Neutrophil (primary cell): ENCODE measurements around the gene RBM15.

Experiments
- H3K27ac ChIP-seq: fragments of 200-600 bp; sonication (generic); 2 replicates; pipeline ENCODE4 v1.5.1; 2016; ENCODE audit warnings: mild to moderate bottlenecking, moderate library complexity
- H3K27me3 ChIP-seq: fragments of 200-600 bp; sonication (generic); 2 replicates; pipeline ENCODE4 v1.6.0; 2016; ENCODE audit warnings: mild to moderate bottlenecking
- H3K36me3 ChIP-seq: fragments of 200-600 bp; sonication (generic); 2 replicates; pipeline ENCODE4 v1.5.1; 2017
- H3K4me1 ChIP-seq, 2 experiments: fragments of 200-600 bp in 1 of 2; sonication (generic) in 1 of 2; 1 replicate in 1 of 2; 2 replicates in 1 of 2; pipeline versions ENCODE4 v1.5.1 to v1.6.1; 2013 to 2016; ENCODE audit warnings: low read depth in 1 of 2, low read length in 1 of 2, mild to moderate bottlenecking in 1 of 2, moderate library complexity in 1 of 2; ENCODE audit not compliant: control insufficient read depth in 1 of 2, insufficient read depth in 1 of 2
- H3K4me3 ChIP-seq, 2 experiments: fragments of 200-600 bp in 1 of 2; sonication (generic) in 1 of 2; 1 replicate in 1 of 2; 2 replicates in 1 of 2; pipeline ENCODE4 v1.5.1; 2013 to 2016; ENCODE audit warnings: low read depth in 1 of 2, low read length in 1 of 2, mild to moderate bottlenecking in 1 of 2, moderate library complexity in 1 of 2
- H3K9me3 ChIP-seq: fragments of 200-600 bp; sonication (generic); 2 replicates; pipeline ENCODE4 v1.5.1; 2016
- TF ChIP-seq, protein P1 (sequence below): fragments of 200-600 bp; sonication (generic); IDR thresholded peaks from 2 replicates; pipeline ENCODE4 v1.5.1; 2016; ENCODE audit warnings: antibody characterized with exemption

Gene RBM15

DNA sequence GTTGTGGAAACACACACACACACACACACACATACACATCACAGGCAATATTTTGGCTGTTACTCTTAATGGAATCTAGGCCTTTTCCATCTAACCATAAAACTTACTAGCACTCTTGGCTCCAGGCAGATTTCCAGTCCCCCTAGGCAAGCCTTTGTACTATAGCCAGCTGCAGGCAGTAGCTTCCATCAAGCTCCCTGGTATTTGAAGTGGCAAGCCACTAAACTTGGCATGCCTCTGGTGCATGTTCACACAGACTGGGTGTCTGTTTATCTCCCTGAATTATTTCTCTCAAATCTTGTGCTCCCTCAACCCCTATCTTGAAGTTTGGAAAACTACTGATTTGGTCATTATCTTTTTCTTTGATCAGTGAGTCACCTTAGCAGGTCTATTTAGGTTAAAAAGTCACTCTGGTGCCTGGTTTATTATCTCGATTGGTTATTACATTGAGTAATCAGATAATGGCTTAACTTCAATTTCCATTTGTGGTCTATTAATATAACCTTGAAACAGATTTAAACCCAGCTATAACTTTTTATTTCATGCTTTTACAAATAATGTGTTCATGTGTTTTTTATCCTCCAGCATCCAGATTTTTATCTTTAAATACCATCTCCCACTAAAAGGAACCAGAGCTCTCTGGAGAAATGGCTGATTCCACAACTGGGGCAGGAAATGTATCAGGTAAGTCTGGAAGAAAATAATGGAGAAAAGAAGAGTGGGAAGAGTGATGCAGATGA lies 2.7 kb upstream of the RBM15 start:
- H3K36me3 ChIP-seq, result peaks cover 9% of the 10 kb centered on the region
- H3K4me1 ChIP-seq, result peaks cover 29% of the 10 kb centered on the region in 2 experiments
- H3K9me3 ChIP-seq, result no peaks in the 10 kb centered on the region
- no peak overlapping the region for H3K4me3 ChIP-seq
- H3K27me3 ChIP-seq, result no peaks in the 10 kb centered on the region
- TF ChIP-seq, protein P1, sequence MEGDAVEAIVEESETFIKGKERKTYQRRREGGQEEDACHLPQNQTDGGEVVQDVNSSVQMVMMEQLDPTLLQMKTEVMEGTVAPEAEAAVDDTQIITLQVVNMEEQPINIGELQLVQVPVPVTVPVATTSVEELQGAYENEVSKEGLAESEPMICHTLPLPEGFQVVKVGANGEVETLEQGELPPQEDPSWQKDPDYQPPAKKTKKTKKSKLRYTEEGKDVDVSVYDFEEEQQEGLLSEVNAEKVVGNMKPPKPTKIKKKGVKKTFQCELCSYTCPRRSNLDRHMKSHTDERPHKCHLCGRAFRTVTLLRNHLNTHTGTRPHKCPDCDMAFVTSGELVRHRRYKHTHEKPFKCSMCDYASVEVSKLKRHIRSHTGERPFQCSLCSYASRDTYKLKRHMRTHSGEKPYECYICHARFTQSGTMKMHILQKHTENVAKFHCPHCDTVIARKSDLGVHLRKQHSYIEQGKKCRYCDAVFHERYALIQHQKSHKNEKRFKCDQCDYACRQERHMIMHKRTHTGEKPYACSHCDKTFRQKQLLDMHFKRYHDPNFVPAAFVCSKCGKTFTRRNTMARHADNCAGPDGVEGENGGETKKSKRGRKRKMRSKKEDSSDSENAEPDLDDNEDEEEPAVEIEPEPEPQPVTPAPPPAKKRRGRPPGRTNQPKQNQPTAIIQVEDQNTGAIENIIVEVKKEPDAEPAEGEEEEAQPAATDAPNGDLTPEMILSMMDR, result no peak
- peak overlapping the region; percentile 92 for H3K27ac ChIP-seq

DNA sequence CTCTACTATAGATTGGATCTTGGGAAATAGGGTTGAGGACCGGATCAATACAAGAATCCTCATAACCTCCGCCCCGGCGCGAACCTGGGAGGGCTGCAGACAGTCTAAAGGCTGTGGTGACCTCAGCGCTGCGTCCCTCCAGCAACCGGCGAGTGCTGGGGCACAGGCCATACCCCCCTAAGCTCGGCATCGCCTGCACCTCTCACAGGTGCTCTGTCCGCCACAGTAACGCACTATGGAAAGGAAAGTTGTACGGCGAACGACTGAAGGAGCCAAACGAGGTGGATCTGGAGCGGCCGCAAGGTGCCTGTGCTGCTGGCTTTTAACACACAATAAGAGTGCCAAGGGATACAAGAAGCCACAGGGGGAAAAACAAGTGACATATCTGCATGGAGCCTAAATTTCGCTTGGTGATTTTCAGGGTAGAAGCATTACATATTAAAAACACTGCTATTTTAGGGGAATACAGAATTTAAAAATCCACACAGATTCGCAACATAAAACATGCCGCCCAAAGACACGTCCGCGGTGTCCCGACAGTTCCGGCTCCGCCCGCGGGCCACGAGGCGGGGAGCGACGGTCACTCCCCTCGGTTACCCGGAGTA lies 1.4 kb upstream of the RBM15 start:
- Histone ChIP-seq H3K9me3 (no peaks in the 10 kb centered on the region), H3K27me3 (no peaks in the 10 kb centered on the region), H3K4me1 (peaks cover 39 to 42% of the 10 kb centered on the region in 2 experiments), H3K27ac (peak overlapping the region; percentile 92), H3K4me3 (peak overlapping the region; percentile 91 to 99), H3K36me3 (peaks cover 16% of the 10 kb centered on the region)
- TF ChIP-seq, protein P1, result no peak

DNA sequence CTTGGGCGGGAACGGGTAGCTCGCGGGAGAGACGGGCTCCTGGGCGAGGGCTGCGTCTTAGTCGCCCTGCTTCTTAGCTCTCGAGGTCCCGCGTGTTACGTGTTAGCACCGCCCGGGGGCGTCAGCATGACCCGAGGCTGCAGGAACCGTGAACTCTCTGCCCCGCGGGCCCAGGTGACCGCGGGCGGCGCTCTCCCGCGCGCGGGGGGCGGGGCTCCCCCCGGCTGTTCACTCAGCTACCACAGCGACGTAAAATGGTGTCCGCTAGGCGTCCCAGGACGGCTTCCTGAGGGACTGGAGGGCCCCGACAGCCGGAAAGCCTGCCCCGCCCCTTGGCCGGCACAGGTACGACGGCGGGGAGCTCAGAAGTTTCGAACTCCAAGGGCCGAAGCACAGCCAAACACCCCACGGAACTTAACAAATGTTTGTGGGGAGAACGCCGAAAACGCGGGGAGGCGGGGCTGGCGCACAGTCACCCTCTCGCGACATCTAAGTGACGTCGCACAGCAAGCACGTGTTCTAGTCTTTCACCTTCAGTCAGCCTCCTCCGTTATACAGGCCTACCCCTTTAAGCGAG lies 780 bp upstream of the RBM15 start:
- peaks cover 16% of the 10 kb centered on the region for H3K36me3 ChIP-seq
- no peaks in the 10 kb centered on the region for H3K9me3 ChIP-seq
- peak overlapping the region; percentile 91 to 99 for H3K4me3 ChIP-seq
- peaks cover 41 to 44% of the 10 kb centered on the region in 2 experiments for H3K4me1 ChIP-seq
- TF ChIP-seq, protein P1, result peak; percentile 87
- no peaks in the 10 kb centered on the region for H3K27me3 ChIP-seq
- peak overlapping the region; percentile 92 for H3K27ac ChIP-seq

DNA sequence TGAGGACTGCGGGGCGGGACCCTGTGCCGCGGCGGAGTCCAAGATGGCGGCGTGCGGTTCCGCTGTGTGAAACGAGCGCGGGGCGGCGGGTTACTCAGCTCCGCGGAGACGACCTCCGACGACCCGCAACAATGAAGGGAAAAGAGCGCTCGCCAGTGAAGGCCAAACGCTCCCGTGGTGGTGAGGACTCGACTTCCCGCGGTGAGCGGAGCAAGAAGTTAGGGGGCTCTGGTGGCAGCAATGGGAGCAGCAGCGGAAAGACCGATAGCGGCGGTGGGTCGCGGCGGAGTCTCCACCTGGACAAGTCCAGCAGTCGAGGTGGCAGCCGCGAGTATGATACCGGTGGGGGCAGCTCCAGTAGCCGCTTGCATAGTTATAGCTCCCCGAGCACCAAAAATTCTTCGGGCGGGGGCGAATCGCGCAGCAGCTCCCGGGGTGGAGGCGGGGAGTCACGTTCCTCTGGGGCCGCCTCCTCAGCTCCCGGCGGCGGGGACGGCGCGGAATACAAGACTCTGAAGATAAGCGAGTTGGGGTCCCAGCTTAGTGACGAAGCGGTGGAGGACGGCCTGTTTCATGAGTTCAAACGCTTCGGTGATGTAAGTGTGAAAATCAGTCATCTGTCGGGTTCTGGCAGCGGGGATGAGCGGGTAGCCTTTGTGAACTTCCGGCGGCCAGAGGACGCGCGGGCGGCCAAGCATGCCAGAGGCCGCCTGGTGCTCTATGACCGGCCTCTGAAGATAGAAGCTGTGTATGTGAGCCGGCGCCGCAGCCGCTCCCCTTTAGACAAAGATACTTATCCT lies 430 bp downstream of the RBM15 start:
- Histone ChIP-seq H3K9me3 (no peaks in the 10 kb centered on the region), H3K4me1 (peaks cover 41 to 44% of the 10 kb centered on the region in 2 experiments), H3K27me3 (no peaks in the 10 kb centered on the region)

DNA sequence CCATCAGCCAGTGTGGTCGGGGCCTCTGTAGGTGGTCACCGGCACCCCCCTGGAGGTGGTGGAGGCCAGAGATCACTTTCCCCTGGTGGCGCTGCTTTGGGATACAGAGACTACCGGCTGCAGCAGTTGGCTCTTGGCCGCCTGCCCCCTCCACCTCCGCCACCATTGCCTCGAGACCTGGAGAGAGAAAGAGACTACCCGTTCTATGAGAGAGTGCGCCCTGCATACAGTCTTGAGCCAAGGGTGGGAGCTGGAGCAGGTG lies 961 bp downstream of the RBM15 start:
- Histone ChIP-seq H3K4me1 (peaks cover 41 to 44% of the 10 kb centered on the region in 2 experiments), H3K36me3 (peaks cover 16% of the 10 kb centered on the region), H3K9me3 (no peaks in the 10 kb centered on the region), H3K27ac (peak overlapping the region; percentile 92), H3K27me3 (no peaks in the 10 kb centered on the region), H3K4me3 (peak overlapping the region; percentile 91 to 99)
- TF ChIP-seq, protein P1, result no peak

More for the DNA sequence above, 430 bp downstream of the RBM15 start:
- Histone ChIP-seq H3K27ac (peak overlapping the region; percentile 92), H3K36me3 (peaks cover 16% of the 10 kb centered on the region), H3K4me3 (peak overlapping the region; percentile 91 to 99)
- TF ChIP-seq, protein P1, result peak; percentile 51
